Esophagus squamous epithelium (tissue), 4 donors: Measurements from ENCODE around the gene TBCK.

Experiments
- POLR2A ChIP-seq, 4 donors: fragments of 450-650 bp; IDR thresholded peaks; one replicate each; pipeline ENCODE4 v1.6.1; 2017; ENCODE audit warnings: antibody characterized with exemption in 4 of 4, mild to moderate bottlenecking in 4 of 4, moderate library complexity in 3 of 4
- TF ChIP-seq, protein P1 (sequence below), 6 experiments: fragments of 450-650 bp in 4 of 6; fragments of 200-600 bp in 2 of 6; sonication (generic) in 2 of 6; IDR thresholded peaks; one replicate each; pipeline ENCODE4 v1.5.1; 2016 to 2019; ENCODE audit warnings: antibody characterized with exemption in 6 of 6, mild to moderate bottlenecking in 4 of 6, moderate library complexity in 4 of 6

DNA sequence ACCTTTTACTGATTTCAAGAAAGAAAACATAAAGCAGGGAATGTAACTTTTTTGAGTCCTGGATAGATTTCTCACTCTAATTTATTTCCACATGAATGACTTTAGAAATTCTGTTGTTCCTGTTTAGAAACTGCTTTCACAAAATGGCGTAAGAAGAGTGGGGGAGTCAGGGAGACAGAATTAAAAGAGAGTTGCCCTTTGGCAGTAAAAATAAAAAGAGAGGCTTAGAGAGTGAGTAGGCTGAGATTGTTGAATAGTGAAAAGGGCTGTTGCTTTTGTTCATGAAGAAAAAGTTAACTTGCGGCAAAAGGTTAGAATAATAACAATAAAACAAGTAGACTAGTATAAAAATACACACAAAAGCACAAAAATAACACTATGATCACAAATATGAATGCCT is 166.1 kb downstream of the TBCK start:
- TF ChIP-seq, protein P1, sequence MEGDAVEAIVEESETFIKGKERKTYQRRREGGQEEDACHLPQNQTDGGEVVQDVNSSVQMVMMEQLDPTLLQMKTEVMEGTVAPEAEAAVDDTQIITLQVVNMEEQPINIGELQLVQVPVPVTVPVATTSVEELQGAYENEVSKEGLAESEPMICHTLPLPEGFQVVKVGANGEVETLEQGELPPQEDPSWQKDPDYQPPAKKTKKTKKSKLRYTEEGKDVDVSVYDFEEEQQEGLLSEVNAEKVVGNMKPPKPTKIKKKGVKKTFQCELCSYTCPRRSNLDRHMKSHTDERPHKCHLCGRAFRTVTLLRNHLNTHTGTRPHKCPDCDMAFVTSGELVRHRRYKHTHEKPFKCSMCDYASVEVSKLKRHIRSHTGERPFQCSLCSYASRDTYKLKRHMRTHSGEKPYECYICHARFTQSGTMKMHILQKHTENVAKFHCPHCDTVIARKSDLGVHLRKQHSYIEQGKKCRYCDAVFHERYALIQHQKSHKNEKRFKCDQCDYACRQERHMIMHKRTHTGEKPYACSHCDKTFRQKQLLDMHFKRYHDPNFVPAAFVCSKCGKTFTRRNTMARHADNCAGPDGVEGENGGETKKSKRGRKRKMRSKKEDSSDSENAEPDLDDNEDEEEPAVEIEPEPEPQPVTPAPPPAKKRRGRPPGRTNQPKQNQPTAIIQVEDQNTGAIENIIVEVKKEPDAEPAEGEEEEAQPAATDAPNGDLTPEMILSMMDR (IDR thresholded peaks at IDR 0.05): no peak
- TF ChIP-seq POLR2A (IDR thresholded peaks at IDR 0.05): no peak
